Left ventricle myocardium inferior (tissue), 1 donor: ENCODE data around the gene CDK6. TPM values are rescaled to one million over a fixed set of nuclear protein-coding genes. Genes with fewer than 3 reads are reported as not detected.

Experiments used
- DNase-seq: peaks from one replicate; pipeline ENCODE4 v3.0.0-alpha.2; 2020
- H3K27ac ChIP-seq: fragments of 200-600 bp; replicated peaks from 2 replicates; pipeline ENCODE4 v1.8.0; 2021
- H3K27me3 ChIP-seq: fragments of 200-600 bp; 2 replicates; pipeline ENCODE4 v1.8.0; 2021; ENCODE audit warnings: low read depth
- H3K36me3 ChIP-seq: fragments of 200-600 bp; 2 replicates; pipeline ENCODE4 v1.8.0; 2021
- H3K4me1 ChIP-seq: fragments of 200-600 bp; 2 replicates; pipeline ENCODE4 v1.8.0; 2021
- H3K4me3 ChIP-seq: fragments of 200-600 bp; 2 replicates; pipeline ENCODE4 v1.8.0; 2021; ENCODE audit warnings: mild to moderate bottlenecking, moderate library complexity
- H3K9me3 ChIP-seq: fragments of 200-600 bp; replicated peaks from 2 replicates; pipeline ENCODE4 v1.8.0; 2021
- CTCF ChIP-seq: fragments of 200-600 bp; IDR thresholded peaks from 2 replicates; pipeline ENCODE4 v1.8.0; 2021; ENCODE audit warnings: antibody characterized with exemption, mild to moderate bottlenecking, borderline replicate concordance
- intact Hi-C: fragments of 100-400 bp; cut with micrococcal nuclease; formaldehyde crosslinking; loops from one replicate; pipeline ENCODE4 v1.11.0; 2022
- total RNA-seq: library from RNA; stranded (reverse); fragmentation: NEBNext Ultra II Directional; extraction: Animal tissue kit (Norgen Biotek cat#: 25700); gene quantifications from one replicate; pipeline ENCODE4 v1.2.1, GENCODE V29; 2021
- donor health status: DM: no; HTN: yes; CAD: no; lungs with severe emphysema.

The CDK6 gene
- total RNA-seq, 1 donor from 2014 or later, result 16.5 TPM

DNA sequence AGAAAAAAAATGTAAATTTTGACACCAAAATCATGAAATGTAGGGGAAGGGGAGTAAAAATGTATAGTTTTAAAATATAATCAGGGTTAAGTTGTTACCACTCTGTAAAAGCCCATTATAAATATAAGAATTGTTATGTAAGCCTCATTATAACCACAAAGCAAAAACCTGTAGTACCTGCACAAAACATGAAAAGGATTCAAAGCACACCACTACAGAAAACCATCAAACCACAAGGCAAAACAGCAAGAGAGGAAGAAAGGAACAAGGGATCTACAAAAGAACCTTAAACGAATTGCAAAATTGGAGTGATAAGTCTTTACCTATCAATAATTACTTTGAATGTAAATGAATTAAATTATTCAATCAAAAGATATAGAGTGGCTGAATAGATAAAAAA lies 41.0 kb upstream of the CDK6 start:
- Histone ChIP-seq H3K27ac (no peak overlapping the region), H3K9me3 (peaks cover 9% of the 10 kb centered on the region), H3K36me3 (no peaks in the 10 kb centered on the region), H3K27me3 (no peaks in the 10 kb centered on the region), H3K4me3 (no peak overlapping the region), H3K4me1 (no peaks in the 10 kb centered on the region)
- no peak for TF ChIP-seq CTCF
- no peak for DNase-seq
- intact Hi-C loops, result no loop called here

DNA sequence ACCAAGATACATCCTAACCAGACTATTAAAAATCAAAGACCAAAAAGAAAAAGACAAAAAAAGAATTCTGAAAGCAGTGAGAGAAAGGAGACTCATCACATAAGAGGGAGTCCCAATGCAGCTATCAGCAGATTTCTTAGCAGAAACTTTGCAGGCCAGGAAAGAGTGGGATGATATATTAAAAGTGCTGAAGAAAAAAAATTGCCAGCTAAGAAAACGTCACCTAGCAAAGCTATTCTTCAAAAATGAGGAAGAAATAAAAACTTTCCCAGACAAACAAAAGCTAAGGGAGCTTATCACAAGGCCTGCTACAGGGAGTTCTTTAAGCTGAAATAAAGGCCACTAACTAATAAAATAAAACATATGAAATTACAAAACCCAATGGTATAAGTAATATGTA lies 40.5 kb upstream of the CDK6 start:
- Histone ChIP-seq H3K4me3 (no peak overlapping the region), H3K27me3 (no peaks in the 10 kb centered on the region), H3K27ac (no peak overlapping the region), H3K36me3 (no peaks in the 10 kb centered on the region), H3K4me1 (no peaks in the 10 kb centered on the region), H3K9me3 (peaks cover 4% of the 10 kb centered on the region)
- no peak for TF ChIP-seq CTCF
- no peak for DNase-seq
- intact Hi-C loops, result no loop called here

DNA sequence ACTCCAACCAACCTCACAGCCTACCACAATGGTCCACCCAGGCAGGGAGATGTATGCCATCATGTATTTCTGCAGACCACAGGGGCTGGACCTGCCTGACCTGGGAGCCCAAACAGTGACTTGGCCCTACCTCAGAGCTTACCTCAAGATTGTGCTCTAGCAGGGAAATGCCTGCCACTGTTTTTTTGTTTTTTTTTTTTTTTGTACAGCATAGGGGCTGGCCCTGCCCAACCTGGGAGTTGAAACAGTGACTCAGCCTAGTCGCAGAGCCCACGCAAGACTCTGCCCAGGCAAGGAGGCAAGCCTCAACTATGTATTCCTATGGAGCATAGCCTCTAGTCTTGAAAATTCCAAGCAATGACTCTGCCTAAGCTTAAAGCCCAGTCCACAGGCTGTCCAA lies 39.3 kb upstream of the CDK6 start:
- H3K4me1 ChIP-seq, result no peaks in the 10 kb centered on the region
- no peaks in the 10 kb centered on the region for H3K9me3 ChIP-seq
- H3K36me3 ChIP-seq, result no peaks in the 10 kb centered on the region
- no peak for TF ChIP-seq CTCF
- intact Hi-C loops, result no loop called here
- no peaks in the 10 kb centered on the region for H3K27me3 ChIP-seq
- no peak overlapping the region for H3K4me3 ChIP-seq
- no peak for DNase-seq
- H3K27ac ChIP-seq, result no peak overlapping the region

GRCh38 chr7:92875173-92875572 lies 38.8 kb upstream of the CDK6 start:
- H3K9me3 ChIP-seq, result no peaks in the 10 kb centered on the region
- TF ChIP-seq CTCF, result no peak
- H3K4me3 ChIP-seq, result no peak overlapping the region
- no peaks in the 10 kb centered on the region for H3K4me1 ChIP-seq
- H3K27ac ChIP-seq, result no peak overlapping the region
- no peak for DNase-seq
- intact Hi-C loops, result no loop called here
- H3K27me3 ChIP-seq, result no peaks in the 10 kb centered on the region
- no peaks in the 10 kb centered on the region for H3K36me3 ChIP-seq

DNA sequence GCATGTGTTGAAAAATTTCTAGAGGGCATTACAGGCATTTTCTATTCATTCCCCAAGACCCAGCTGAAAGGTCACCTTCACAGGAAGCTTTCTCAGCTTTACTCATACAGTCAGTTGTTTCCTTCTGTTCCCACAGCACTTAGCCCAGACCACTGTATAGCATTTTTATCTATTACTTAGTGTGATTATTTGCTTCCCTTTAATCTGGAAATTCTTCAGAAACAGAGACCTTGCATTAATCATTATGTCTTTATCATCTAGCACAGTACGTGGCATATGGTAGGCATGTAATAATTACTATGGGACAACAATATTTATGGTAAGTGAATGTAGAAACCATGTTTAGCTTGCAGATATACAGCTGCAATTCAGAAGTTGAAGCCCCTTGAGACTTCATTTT lies 38.2 kb upstream of the CDK6 start:
- DNase-seq, result no peak
- Histone ChIP-seq H3K4me3 (no peak overlapping the region), H3K4me1 (no peaks in the 10 kb centered on the region), H3K27ac (no peak overlapping the region), H3K9me3 (no peaks in the 10 kb centered on the region), H3K27me3 (no peaks in the 10 kb centered on the region), H3K36me3 (no peaks in the 10 kb centered on the region)
- intact Hi-C loops, result no loop called here
- TF ChIP-seq CTCF, result no peak

- no peak overlapping the region for H3K27ac ChIP-seq
- H3K9me3 ChIP-seq, result peaks cover 7% of the 10 kb centered on the region
- TF ChIP-seq CTCF, result no peak
- H3K4me1 ChIP-seq, result no peaks in the 10 kb centered on the region
- H3K27me3 ChIP-seq, result no peaks in the 10 kb centered on the region
- intact Hi-C loops, result no loop called here
- no peak for DNase-seq
- H3K36me3 ChIP-seq, result peaks cover 3% of the 10 kb centered on the region
- H3K4me3 ChIP-seq, result no peak overlapping the region
Measured at GRCh38 chr7:92873776-92874175, 37.4 kb upstream of the CDK6 start.
